Tibial artery (tissue), 4 donors: ENCODE data around the gene MAPK1.
"Not testable (repeated sequence)": the region's sequence is repeated elsewhere in the genome, so short reads cannot be mapped to it uniquely, and the experiment has no call there.

Source experiments
- DNase-seq, 2 donors: peaks; one replicate each; pipeline ENCODE4 v3.0.0-alpha.2; 2019
- H3K27ac ChIP-seq, 2 donors: fragments of 200-600 bp; sonication (generic) in 1 of 2; 1 replicate in 1 of 2; 2 replicates in 1 of 2; pipeline ENCODE4 v1.5.1; 2018 to 2019; ENCODE audit warnings: mild to moderate bottlenecking in 1 of 2
- H3K27me3 ChIP-seq, 2 donors: fragments of 200-600 bp; sonication (generic) in 1 of 2; one replicate each; pipeline versions ENCODE4 v1.5.1 to v1.6.0; 2016 to 2019
- H3K36me3 ChIP-seq, 3 donors: fragments of 200-600 bp; sonication (generic) in 2 of 3; one replicate each; pipeline ENCODE4 v1.5.1; 2016 to 2019; ENCODE audit warnings: mild to moderate bottlenecking in 2 of 3
- H3K4me1 ChIP-seq, 4 donors: fragments of 200-600 bp; sonication (generic) in 2 of 4; 1 replicate in 3 of 4; 2 replicates in 1 of 4; pipeline ENCODE4 v1.5.1; 2016 to 2019
- H3K4me3 ChIP-seq, 2 donors: fragments of 200-600 bp; sonication (generic) in 1 of 2; 1 replicate in 1 of 2; 2 replicates in 1 of 2; pipeline ENCODE4 v1.5.1; 2018 to 2019; ENCODE audit warnings: mild to moderate bottlenecking in 2 of 2
- H3K9me3 ChIP-seq, 3 donors: fragments of 200-600 bp; sonication (generic) in 1 of 3; one replicate each; pipeline ENCODE4 v1.5.1; 2016 to 2019
- CTCF ChIP-seq, 2 experiments: fragments of 200-600 bp in 1 of 2; fragments of 450-650 bp in 1 of 2; IDR thresholded peaks; one replicate each; pipeline ENCODE4 v1.5.1; 2017 to 2019; ENCODE audit warnings: antibody characterized with exemption in 2 of 2, mild to moderate bottlenecking in 1 of 2, moderate library complexity in 1 of 2
- intact Hi-C: fragments of 100-400 bp; cut with DNase I; formaldehyde crosslinking; loops from one replicate; pipeline ENCODE4 v1.15.0; 2023; ENCODE audit warnings: low total_unique reads

Gene MAPK1

GRCh38 chr22:21728270-21728669 lies 139.2 kb downstream of the MAPK1 start:
- DNase-seq = no peak
- Histone ChIP-seq H3K4me1 (no peaks in the 10 kb centered on the region), H3K4me3 (no peak overlapping the region), H3K36me3 (no peaks in the 10 kb centered on the region), H3K27ac (no peak overlapping the region), H3K9me3 (no peaks in the 10 kb centered on the region), H3K27me3 (no peaks in the 10 kb centered on the region)
- TF ChIP-seq CTCF (IDR thresholded peaks at IDR 0.05) = no peak
- intact Hi-C loops = no loop called here

- no peaks in the 10 kb centered on the region for H3K36me3 ChIP-seq
- H3K27ac ChIP-seq = no peak overlapping the region
- no peak overlapping the region for H3K4me3 ChIP-seq
- no peaks in the 10 kb centered on the region for H3K4me1 ChIP-seq
- no peak for TF ChIP-seq CTCF (IDR thresholded peaks at IDR 0.05)
- intact Hi-C loops = no loop called here
- no peak for DNase-seq
- no peaks in the 10 kb centered on the region for H3K9me3 ChIP-seq
- no peaks in the 10 kb centered on the region for H3K27me3 ChIP-seq
Measured at GRCh38 chr22:21727768-21728167, 139.7 kb downstream of the MAPK1 start.

- intact Hi-C loops = no loop called here
- no peaks in the 10 kb centered on the region for H3K4me1 ChIP-seq
- H3K9me3 ChIP-seq = no peaks in the 10 kb centered on the region
- H3K27me3 ChIP-seq = no peaks in the 10 kb centered on the region
- H3K4me3 ChIP-seq = no peak overlapping the region
- no peak for TF ChIP-seq CTCF (IDR thresholded peaks at IDR 0.05)
- DNase-seq = no peak
- no peak overlapping the region for H3K27ac ChIP-seq
- H3K36me3 ChIP-seq = no peaks in the 10 kb centered on the region
Measured at GRCh38 chr22:21727159-21727558, 140.3 kb downstream of the MAPK1 start.

GRCh38 chr22:21726650-21727049 lies 140.8 kb downstream of the MAPK1 start:
- H3K36me3 ChIP-seq = no peaks in the 10 kb centered on the region
- intact Hi-C loops = no loop called here
- no peaks in the 10 kb centered on the region for H3K9me3 ChIP-seq
- DNase-seq = no peak
- TF ChIP-seq CTCF (IDR thresholded peaks at IDR 0.05) = no peak
- H3K27ac ChIP-seq = no peak overlapping the region
- H3K27me3 ChIP-seq = no peaks in the 10 kb centered on the region
- H3K4me1 ChIP-seq = no peaks in the 10 kb centered on the region
- no peak overlapping the region for H3K4me3 ChIP-seq

- H3K27me3 ChIP-seq = no peaks in the 10 kb centered on the region
- intact Hi-C loops = no loop called here
- no peak for DNase-seq
Measured at GRCh38 chr22:21725956-21726649, 141.3 kb downstream of the MAPK1 start.

GRCh38 chr22:21724496-21724895 lies 142.9 kb downstream of the MAPK1 start:
- DNase-seq, H3K4me3 ChIP-seq, intact Hi-C loops, H3K9me3 ChIP-seq, H3K27me3 ChIP-seq, H3K4me1 ChIP-seq, H3K27ac ChIP-seq, H3K36me3 ChIP-seq: not testable (repeated sequence)

More at GRCh38 chr22:21725956-21726649, 141.3 kb downstream of the MAPK1 start:
- no peaks in the 10 kb centered on the region for H3K4me1 ChIP-seq
- no peaks in the 10 kb centered on the region for H3K9me3 ChIP-seq
- H3K4me3 ChIP-seq = no peak overlapping the region
- TF ChIP-seq CTCF (IDR thresholded peaks at IDR 0.05) = no peak
- H3K27ac ChIP-seq = no peak overlapping the region
- no peaks in the 10 kb centered on the region for H3K36me3 ChIP-seq

- H3K4me3 ChIP-seq, H3K36me3 ChIP-seq, H3K27me3 ChIP-seq, intact Hi-C loops, DNase-seq, H3K4me1 ChIP-seq, H3K27ac ChIP-seq, H3K9me3 ChIP-seq: not testable (repeated sequence)
Measured at GRCh38 chr22:21721195-21721852, 146.1 kb downstream of the MAPK1 start.

- H3K27me3 ChIP-seq, H3K4me3 ChIP-seq, H3K4me1 ChIP-seq, H3K9me3 ChIP-seq, H3K36me3 ChIP-seq, DNase-seq, H3K27ac ChIP-seq, intact Hi-C loops: not testable (repeated sequence)
Measured at GRCh38 chr22:21720191-21720859, 147.1 kb downstream of the MAPK1 start.
